ENCODE measurements around the gene GCNT3.

The GCNT3 gene

GRCh38 chr15:59591356-59591755, 20.2 kb upstream of the GCNT3 start:
- no peak for TF ChIP-seq CTCF (IDR thresholded peaks at IDR 0.05)
- Histone ChIP-seq H3K4me1 (ENCODE audit: control insufficient read depth in 1 of 2, insufficient read depth in 1 of 2, low read depth in 1 of 2, low read length in 1 of 2) (no peaks in the 10 kb centered on the region), H3K36me3 (no peaks in the 10 kb centered on the region), H3K27ac (no peak overlapping the region), H3K4me3 (ENCODE audit: low read depth in 1 of 2, low read length in 1 of 2) (no peak overlapping the region), H3K9me3 (no peaks in the 10 kb centered on the region), H3K27me3 (peaks cover 74% of the 10 kb centered on the region)

- H3K36me3 ChIP-seq = no peaks in the 10 kb centered on the region
- no peak overlapping the region for H3K27ac ChIP-seq
- no peaks in the 10 kb centered on the region for H3K9me3 ChIP-seq
- peaks cover 61% of the 10 kb centered on the region for H3K27me3 ChIP-seq
- no peaks in the 10 kb centered on the region for H3K4me1 ChIP-seq (ENCODE audit: control insufficient read depth in 1 of 2, insufficient read depth in 1 of 2, low read depth in 1 of 2, low read length in 1 of 2)
- TF ChIP-seq CTCF (IDR thresholded peaks at IDR 0.05) = no peak
- no peak overlapping the region for H3K4me3 ChIP-seq (ENCODE audit: low read depth in 1 of 2, low read length in 1 of 2)
These were observed 17.1 kb upstream of the GCNT3 start for GRCh38 chr15:59594493-59594942.

GRCh38 chr15:59594991-59595390, 16.6 kb upstream of the GCNT3 start:
- no peak for TF ChIP-seq CTCF (IDR thresholded peaks at IDR 0.05)
- Histone ChIP-seq H3K36me3 (no peaks in the 10 kb centered on the region), H3K4me3 (ENCODE audit: low read depth in 1 of 2, low read length in 1 of 2) (no peak overlapping the region), H3K9me3 (no peaks in the 10 kb centered on the region), H3K4me1 (ENCODE audit: control insufficient read depth in 1 of 2, insufficient read depth in 1 of 2, low read depth in 1 of 2, low read length in 1 of 2) (no peaks in the 10 kb centered on the region), H3K27me3 (peaks cover 56% of the 10 kb centered on the region), H3K27ac (no peak overlapping the region)

GRCh38 chr15:59595434-59595915, 16.1 kb upstream of the GCNT3 start:
- TF ChIP-seq CTCF (IDR thresholded peaks at IDR 0.05) = no peak
- Histone ChIP-seq H3K4me3 (ENCODE audit: low read depth in 1 of 2, low read length in 1 of 2) (no peak overlapping the region), H3K27me3 (peaks cover 51% of the 10 kb centered on the region), H3K27ac (no peak overlapping the region), H3K9me3 (no peaks in the 10 kb centered on the region), H3K4me1 (ENCODE audit: control insufficient read depth in 1 of 2, insufficient read depth in 1 of 2, low read depth in 1 of 2, low read length in 1 of 2) (no peaks in the 10 kb centered on the region), H3K36me3 (no peaks in the 10 kb centered on the region)

GRCh38 chr15:59596640-59597039, 14.9 kb upstream of the GCNT3 start:
- TF ChIP-seq CTCF (IDR thresholded peaks at IDR 0.05) = no peak
- no peaks in the 10 kb centered on the region for H3K9me3 ChIP-seq
- no peak overlapping the region for H3K27ac ChIP-seq
- no peaks in the 10 kb centered on the region for H3K4me1 ChIP-seq (ENCODE audit: control insufficient read depth in 1 of 2, insufficient read depth in 1 of 2, low read depth in 1 of 2, low read length in 1 of 2)
- no peak overlapping the region for H3K4me3 ChIP-seq (ENCODE audit: low read depth in 1 of 2, low read length in 1 of 2)
- H3K27me3 ChIP-seq = peaks cover 44% of the 10 kb centered on the region
- no peaks in the 10 kb centered on the region for H3K36me3 ChIP-seq

GRCh38 chr15:59598461-59598860, 13.1 kb upstream of the GCNT3 start:
- Histone ChIP-seq H3K4me1 (ENCODE audit: control insufficient read depth in 1 of 2, insufficient read depth in 1 of 2, low read depth in 1 of 2, low read length in 1 of 2) (no peaks in the 10 kb centered on the region), H3K27ac (no peak overlapping the region), H3K9me3 (no peaks in the 10 kb centered on the region), H3K27me3 (peaks cover 34% of the 10 kb centered on the region), H3K36me3 (no peaks in the 10 kb centered on the region), H3K4me3 (ENCODE audit: low read depth in 1 of 2, low read length in 1 of 2) (no peak overlapping the region)
- no peak for TF ChIP-seq CTCF (IDR thresholded peaks at IDR 0.05)

Data from neutrophil (primary cell).